ENCODE data around the gene DCP2.

- TF ChIP-seq POLR2A (IDR thresholded peaks at IDR 0.05; ENCODE audit: low read length), result no peak
- TF ChIP-seq GATA1 (IDR thresholded peaks at IDR 0.05; ENCODE audit: low read depth, low read length), result no peak
These were observed 91.2 kb downstream of the DCP2 start for GRCh38 chr5:113067635-113068344.
